UCSD-AML1 (cell line): ENCODE measurements around the gene SURF1.
"Not testable (repeated sequence)": the region's sequence is repeated elsewhere in the genome, so short reads cannot be mapped to it uniquely, and the experiment has no call there.

Source experiments
- DNase-seq: peaks from one replicate; lab custom pipeline; 2025; ENCODE audit not compliant: unreplicated experiment; lab: John Stamatoyannopoulos, UW

SURF1 gene

GRCh38 chr9:133384736-133385321 lies 28.5 kb upstream of the SURF1 start:
- no peak for DNase-seq

GRCh38 chr9:133383438-133383837 lies 27.2 kb upstream of the SURF1 start:
- no peak for DNase-seq

- DNase-seq, result no peak
Observed at GRCh38 chr9:133382507-133383141, 26.3 kb upstream of the SURF1 start.

GRCh38 chr9:133380734-133381133 lies 24.4 kb upstream of the SURF1 start:
- no peak for DNase-seq

- no peak for DNase-seq
Observed at GRCh38 chr9:133379153-133380086, 23.1 kb upstream of the SURF1 start.

- no peak for DNase-seq
Observed at GRCh38 chr9:133378408-133378962, 22.2 kb upstream of the SURF1 start.

GRCh38 chr9:133377721-133378216 lies 21.5 kb upstream of the SURF1 start:
- DNase-seq, result no peak

- not testable (repeated sequence) for DNase-seq
Observed at GRCh38 chr9:133377280-133377679, 21.0 kb upstream of the SURF1 start.

- DNase-seq, result peak; percentile 98
Observed at GRCh38 chr9:133375724-133376654, 19.7 kb upstream of the SURF1 start, which contains the start of the genes STKLD1 and SURF4. Gene STKLD1, plus strand, starts transcription at chr9:133376366. Its CDS starts 108 bp downstream, at chr9:133376474. Gene SURF4, minus strand, starts transcription at chr9:133376060. Its CDS starts 91 bp downstream, at chr9:133375969.

GRCh38 chr9:133375116-133375723 lies 18.9 kb upstream of the SURF1 start:
- DNase-seq, result peak; percentile 61

- no peak for DNase-seq
Observed at GRCh38 chr9:133374612-133375115, 18.4 kb upstream of the SURF1 start.

- DNase-seq, result no peak
Observed at GRCh38 chr9:133372144-133372543, 15.9 kb upstream of the SURF1 start.

- no peak for DNase-seq
Observed at GRCh38 chr9:133371261-133371711, 15.0 kb upstream of the SURF1 start.

- no peak for DNase-seq
Observed at GRCh38 chr9:133370685-133371084, 14.4 kb upstream of the SURF1 start.

- no peak for DNase-seq
Observed at GRCh38 chr9:133369933-133370332, 13.6 kb upstream of the SURF1 start.

GRCh38 chr9:133369422-133369821 lies 13.1 kb upstream of the SURF1 start:
- DNase-seq, result no peak

GRCh38 chr9:133368249-133368881 lies 12.1 kb upstream of the SURF1 start:
- no peak for DNase-seq

GRCh38 chr9:133367778-133368177 lies 11.5 kb upstream of the SURF1 start:
- DNase-seq, result no peak

- DNase-seq, result no peak
Observed at GRCh38 chr9:133367221-133367620, 10.9 kb upstream of the SURF1 start.
